ENCODE results near the gene PRTG. TPM values are rescaled to one million over a fixed set of nuclear protein-coding genes. Genes with fewer than 3 reads are reported as not detected.

PRTG gene
- total RNA-seq, 4 donors from 2014 or later = 2.1 to 12.8 (median 7.7) TPM

DNA sequence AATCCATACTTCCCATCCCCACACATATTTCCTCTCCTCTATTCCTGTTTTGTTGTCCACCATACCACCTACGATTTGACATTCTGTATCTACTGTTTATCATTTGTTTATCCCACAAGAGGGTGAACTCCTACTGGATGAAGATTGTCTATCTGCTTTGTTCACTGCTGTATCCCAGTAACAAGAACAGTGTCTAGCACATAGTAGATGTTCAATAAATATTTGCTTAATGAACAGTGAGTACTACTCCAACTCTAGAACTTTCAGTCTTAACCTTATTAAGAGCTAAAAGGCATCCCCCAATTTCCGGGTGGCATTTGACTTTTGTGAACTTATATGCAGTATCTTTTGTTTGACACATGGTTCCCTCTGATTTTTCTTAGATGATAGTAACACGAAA is 156.1 kb downstream of the PRTG start:
- Histone ChIP-seq H3K9me3 (no peaks in the 10 kb centered on the region), H3K4me1 (peaks cover 0 to 31% (median 2%) of the 10 kb centered on the region in 4 donors), H3K27me3 (no peaks in the 10 kb centered on the region), H3K4me3 (peak overlapping the region in 3 of 4 donors; percentile 60 to 84 (median 82)), H3K36me3 (no peaks in the 10 kb centered on the region), H3K27ac (no peak overlapping the region)
- TF ChIP-seq POLR2A (IDR thresholded peaks at IDR 0.05) = no peak
- TF ChIP-seq, protein P1, sequence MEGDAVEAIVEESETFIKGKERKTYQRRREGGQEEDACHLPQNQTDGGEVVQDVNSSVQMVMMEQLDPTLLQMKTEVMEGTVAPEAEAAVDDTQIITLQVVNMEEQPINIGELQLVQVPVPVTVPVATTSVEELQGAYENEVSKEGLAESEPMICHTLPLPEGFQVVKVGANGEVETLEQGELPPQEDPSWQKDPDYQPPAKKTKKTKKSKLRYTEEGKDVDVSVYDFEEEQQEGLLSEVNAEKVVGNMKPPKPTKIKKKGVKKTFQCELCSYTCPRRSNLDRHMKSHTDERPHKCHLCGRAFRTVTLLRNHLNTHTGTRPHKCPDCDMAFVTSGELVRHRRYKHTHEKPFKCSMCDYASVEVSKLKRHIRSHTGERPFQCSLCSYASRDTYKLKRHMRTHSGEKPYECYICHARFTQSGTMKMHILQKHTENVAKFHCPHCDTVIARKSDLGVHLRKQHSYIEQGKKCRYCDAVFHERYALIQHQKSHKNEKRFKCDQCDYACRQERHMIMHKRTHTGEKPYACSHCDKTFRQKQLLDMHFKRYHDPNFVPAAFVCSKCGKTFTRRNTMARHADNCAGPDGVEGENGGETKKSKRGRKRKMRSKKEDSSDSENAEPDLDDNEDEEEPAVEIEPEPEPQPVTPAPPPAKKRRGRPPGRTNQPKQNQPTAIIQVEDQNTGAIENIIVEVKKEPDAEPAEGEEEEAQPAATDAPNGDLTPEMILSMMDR (IDR thresholded peaks at IDR 0.05) = no peak
- TF ChIP-seq EP300 (IDR thresholded peaks at IDR 0.05) = no peak
- no peak for DNase-seq (ENCODE audit: low spot score in 2 of 2)
- WGBS, 2 donors = 77 to 79% methylated on average over 3 of the region's 3 CpGs

DNA sequence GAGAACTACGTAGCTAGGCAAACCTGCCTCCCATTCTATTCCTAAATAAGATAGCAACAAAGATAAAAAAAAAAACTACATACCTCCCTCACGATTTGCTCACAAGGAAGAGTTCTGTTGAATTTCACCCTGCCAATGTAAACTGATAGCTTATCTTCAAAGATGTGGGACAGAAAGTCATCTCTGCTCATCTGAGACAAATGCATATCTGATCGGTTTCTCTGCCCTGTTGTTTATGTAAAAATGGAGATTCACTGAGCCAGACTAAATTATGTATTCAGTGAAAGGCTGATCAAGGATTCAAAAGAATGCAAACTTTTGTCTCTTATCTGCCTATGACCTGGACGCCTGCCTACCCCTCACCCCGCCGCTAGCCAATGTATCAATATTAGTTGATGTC is 166.0 kb downstream of the PRTG start:
- Histone ChIP-seq H3K9me3 (no peaks in the 10 kb centered on the region), H3K4me3 (no peak overlapping the region), H3K27ac (no peak overlapping the region), H3K36me3 (no peaks in the 10 kb centered on the region), H3K4me1 (no peaks in the 10 kb centered on the region), H3K27me3 (no peaks in the 10 kb centered on the region)
- WGBS, 2 donors = 86 to 93% methylated on average over 6 of the region's 6 CpGs
- TF ChIP-seq POLR2A (IDR thresholded peaks at IDR 0.05) (no peak), EP300 (IDR thresholded peaks at IDR 0.05) (no peak)
- TF ChIP-seq, protein P1 (IDR thresholded peaks at IDR 0.05) = no peak
- no peak for DNase-seq (ENCODE audit: low spot score in 2 of 2)

DNA sequence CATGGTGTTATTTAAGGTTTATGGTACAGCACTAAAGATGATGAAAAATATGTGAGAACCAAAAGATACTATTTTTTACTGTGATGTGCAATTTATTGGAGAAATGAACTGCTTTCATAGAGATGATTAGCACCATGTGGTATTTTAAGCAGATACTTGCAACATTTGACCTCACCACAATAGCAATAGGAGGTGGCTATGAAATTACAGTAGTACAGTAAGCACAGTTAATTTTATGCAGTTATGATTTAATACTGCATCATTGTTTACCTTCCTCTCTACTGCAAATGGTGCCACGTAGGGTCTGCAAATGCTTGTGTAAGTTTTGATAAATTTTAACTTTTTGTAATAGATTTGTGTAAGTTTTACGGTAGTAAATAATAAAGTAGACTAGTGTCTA is 168.9 kb downstream of the PRTG start:
- 76 to 92% methylated on average over 2 of the region's 2 CpGs for WGBS, 2 donors
- Histone ChIP-seq H3K9me3 (no peaks in the 10 kb centered on the region), H3K27ac (no peak overlapping the region), H3K4me3 (no peak overlapping the region), H3K36me3 (peaks cover 0 to 3% (median 0%) of the 10 kb centered on the region in 3 donors), H3K27me3 (no peaks in the 10 kb centered on the region), H3K4me1 (no peaks in the 10 kb centered on the region)
- DNase-seq (ENCODE audit: low spot score in 2 of 2) = no peak
- TF ChIP-seq POLR2A (IDR thresholded peaks at IDR 0.05) = no peak
- TF ChIP-seq, protein P1 (IDR thresholded peaks at IDR 0.05) = no peak
- TF ChIP-seq EP300 (IDR thresholded peaks at IDR 0.05) = no peak

DNA sequence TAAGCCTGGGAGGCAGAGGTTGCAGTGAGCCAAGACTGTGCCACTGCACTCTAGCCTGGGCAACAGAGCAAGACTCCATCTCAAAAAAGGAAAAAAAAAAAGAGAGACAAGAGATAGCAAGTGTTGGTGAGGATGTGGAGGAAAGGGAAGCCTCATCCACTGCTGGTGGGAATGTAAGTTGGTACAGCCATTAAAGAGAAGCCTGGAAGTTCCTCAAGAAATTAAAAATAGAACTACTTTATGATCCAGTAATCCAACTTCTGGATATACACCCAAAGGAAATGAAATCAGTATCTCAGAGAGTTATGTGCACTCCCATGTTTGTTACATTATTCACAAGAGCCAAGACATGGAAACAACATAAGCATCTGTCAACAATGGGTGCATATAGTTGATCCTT is 169.7 kb downstream of the PRTG start:
- Histone ChIP-seq H3K36me3 (peaks cover 0 to 3% (median 0%) of the 10 kb centered on the region in 3 donors), H3K27me3 (no peaks in the 10 kb centered on the region), H3K4me1 (no peaks in the 10 kb centered on the region), H3K27ac (no peak overlapping the region), H3K4me3 (no peak overlapping the region), H3K9me3 (no peaks in the 10 kb centered on the region)
- TF ChIP-seq POLR2A (IDR thresholded peaks at IDR 0.05) (no peak), EP300 (IDR thresholded peaks at IDR 0.05) (no peak)
- TF ChIP-seq, protein P1 (IDR thresholded peaks at IDR 0.05) = no peak
- no peak for DNase-seq (ENCODE audit: low spot score in 2 of 2)

DNA sequence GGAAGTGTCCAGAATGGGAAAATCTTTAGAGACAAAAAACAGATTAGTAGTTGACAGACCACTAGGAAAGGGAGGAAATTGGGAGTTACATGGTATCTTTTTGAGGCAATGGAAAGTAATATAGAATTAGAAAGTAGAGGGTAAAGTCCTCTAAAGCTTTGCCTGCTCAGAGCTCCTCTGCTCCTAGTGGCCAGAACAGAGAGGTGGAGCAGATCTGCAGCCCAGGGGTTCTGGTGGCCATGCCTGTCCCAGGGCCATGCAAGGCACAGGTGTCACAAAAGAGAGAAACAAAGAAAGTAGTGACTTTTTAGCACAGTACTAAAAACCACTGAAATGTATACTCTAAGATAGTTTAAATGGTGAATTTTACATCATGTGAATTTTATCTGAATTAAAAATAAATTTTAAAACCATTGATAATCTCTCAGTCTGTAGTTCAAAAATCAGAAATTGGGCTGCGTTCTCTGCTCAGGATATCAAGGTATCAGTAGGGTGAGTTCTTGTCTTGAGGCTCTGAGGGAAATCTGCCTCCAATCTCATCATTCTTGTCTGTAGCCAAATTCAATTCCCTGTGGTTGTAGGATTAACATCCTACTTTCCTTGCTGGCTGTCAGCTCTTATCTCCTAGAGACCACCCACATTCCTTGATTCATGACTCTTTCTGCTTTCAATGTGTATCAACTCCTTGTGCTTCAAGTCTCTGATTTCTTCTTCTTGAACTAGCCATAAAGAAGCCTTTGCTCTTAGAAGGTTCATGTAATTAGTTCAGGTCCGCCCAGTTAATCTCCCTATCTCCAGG is 178.4 kb downstream of the PRTG start:
- 88 to 93% methylated on average over 2 of the region's 2 CpGs for WGBS, 2 donors
- H3K36me3 ChIP-seq = peaks cover 0 to 5% (median 0%) of the 10 kb centered on the region in 3 donors

More for the DNA sequence above, 178.4 kb downstream of the PRTG start:
- H3K9me3 ChIP-seq = peaks cover 0 to 31% (median 3%) of the 10 kb centered on the region in 4 donors
- DNase-seq (ENCODE audit: low spot score in 2 of 2) = no peak
- H3K4me3 ChIP-seq = no peak overlapping the region
- no peak for TF ChIP-seq EP300 (IDR thresholded peaks at IDR 0.05)
- no peak for TF ChIP-seq POLR2A (IDR thresholded peaks at IDR 0.05)
- TF ChIP-seq, protein P1 (IDR thresholded peaks at IDR 0.05) = no peak
- no peaks in the 10 kb centered on the region for H3K4me1 ChIP-seq
- H3K27me3 ChIP-seq = no peaks in the 10 kb centered on the region
- H3K27ac ChIP-seq = no peak overlapping the region
